Calu3 (cell line): ENCODE data around the gene EFCAB11. TPM values are rescaled to one million over a fixed set of nuclear protein-coding genes. Genes with fewer than 3 reads are reported as not detected.

ENCODE experiments used
- BruUV-seq: library from RNA; stranded (reverse); fragments of 400-500 nt; replicated peaks from 2 replicates; lab custom pipeline; 2021; lab: Mats Ljungman, UMichigan
- CTCF ChIA-PET: fragments of 300-600 bp; sonication (Branson Sonifier 250); formaldehyde crosslinking; loops from one replicate; lab custom pipeline; 2022; ENCODE audit warnings: antibody characterized with exemption; lab: Charles Lee
- DNase-seq: peaks from one replicate; pipeline ENCODE4 v3.0.0; 2022
- H3K27ac Mint-ChIP-seq: one replicate; pipeline ENCODE4 v1.8.0; 2022; ENCODE audit warnings: mixed read lengths; ENCODE audit not compliant: unreplicated experiment
- H3K27me3 Mint-ChIP-seq: one replicate; pipeline ENCODE4 v1.8.0; 2022; ENCODE audit warnings: mixed read lengths; ENCODE audit not compliant: unreplicated experiment
- H3K36me3 Mint-ChIP-seq: one replicate; pipeline ENCODE4 v1.8.0; 2022; ENCODE audit warnings: mild to moderate bottlenecking, moderate library complexity, mixed read lengths; ENCODE audit not compliant: insufficient read depth, unreplicated experiment
- H3K4me1 Mint-ChIP-seq: one replicate; pipeline ENCODE4 v1.8.0; 2022; ENCODE audit warnings: mild to moderate bottlenecking, low read depth, mixed read lengths; ENCODE audit not compliant: unreplicated experiment
- H3K4me3 Mint-ChIP-seq: one replicate; pipeline ENCODE4 v1.8.0; 2022; ENCODE audit warnings: mild to moderate bottlenecking, low read depth, moderate library complexity, mixed read lengths; ENCODE audit not compliant: unreplicated experiment
- H3K9me3 Mint-ChIP-seq: one replicate; pipeline ENCODE4 v1.8.0; 2022; ENCODE audit warnings: low read depth, mixed read lengths; ENCODE audit not compliant: unreplicated experiment
- intact Hi-C: fragments of 100-400 bp; cut with micrococcal nuclease; formaldehyde crosslinking; loops from one replicate; pipeline ENCODE4 v1.10.0; 2022; ENCODE audit not compliant: unreplicated experiment
- total RNA-seq: library from RNA; stranded (reverse); gene quantifications from 2 replicates; pipeline ENCODE4 v1.2.3, GENCODE V29; 2022
- TF ChIP-seq, protein P1 (sequence below): fragments of 200-600 bp; IDR thresholded peaks from one replicate; pipeline ENCODE4 v1.8.0; 2022; ENCODE audit warnings: antibody characterized with exemption; ENCODE audit not compliant: unreplicated experiment

Gene EFCAB11
- total RNA-seq, 1 experiment from 2014 or later, result 29.4 TPM

DNA sequence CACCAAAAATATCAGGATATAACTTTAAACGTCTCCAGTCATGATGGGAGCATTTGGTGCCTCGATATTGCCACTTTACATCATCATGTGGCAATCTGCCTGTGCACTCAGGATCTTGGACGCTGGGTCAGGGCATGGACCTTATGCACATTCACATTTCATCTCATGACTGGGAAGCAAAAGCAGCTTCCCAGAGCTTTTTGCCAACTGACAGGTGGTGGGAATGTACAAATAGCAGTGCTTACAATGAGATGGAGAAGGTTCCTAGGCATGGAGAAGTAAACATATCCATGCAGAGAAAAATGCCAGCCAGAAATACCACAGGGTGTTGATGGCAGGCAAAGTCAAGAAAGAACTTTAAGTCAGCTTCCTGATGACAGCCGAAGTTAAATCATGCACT is 30.3 kb downstream of the EFCAB11 start:
- Mint-ChIP-seq H3K4me3 (no peak overlapping the region), H3K36me3 (no peaks in the 10 kb centered on the region), H3K27me3 (no peaks in the 10 kb centered on the region), H3K4me1 (peaks cover 7% of the 10 kb centered on the region), H3K27ac (no peak overlapping the region), H3K9me3 (no peaks in the 10 kb centered on the region)
- intact Hi-C loops, result no loop called here
- TF ChIP-seq, protein P1, sequence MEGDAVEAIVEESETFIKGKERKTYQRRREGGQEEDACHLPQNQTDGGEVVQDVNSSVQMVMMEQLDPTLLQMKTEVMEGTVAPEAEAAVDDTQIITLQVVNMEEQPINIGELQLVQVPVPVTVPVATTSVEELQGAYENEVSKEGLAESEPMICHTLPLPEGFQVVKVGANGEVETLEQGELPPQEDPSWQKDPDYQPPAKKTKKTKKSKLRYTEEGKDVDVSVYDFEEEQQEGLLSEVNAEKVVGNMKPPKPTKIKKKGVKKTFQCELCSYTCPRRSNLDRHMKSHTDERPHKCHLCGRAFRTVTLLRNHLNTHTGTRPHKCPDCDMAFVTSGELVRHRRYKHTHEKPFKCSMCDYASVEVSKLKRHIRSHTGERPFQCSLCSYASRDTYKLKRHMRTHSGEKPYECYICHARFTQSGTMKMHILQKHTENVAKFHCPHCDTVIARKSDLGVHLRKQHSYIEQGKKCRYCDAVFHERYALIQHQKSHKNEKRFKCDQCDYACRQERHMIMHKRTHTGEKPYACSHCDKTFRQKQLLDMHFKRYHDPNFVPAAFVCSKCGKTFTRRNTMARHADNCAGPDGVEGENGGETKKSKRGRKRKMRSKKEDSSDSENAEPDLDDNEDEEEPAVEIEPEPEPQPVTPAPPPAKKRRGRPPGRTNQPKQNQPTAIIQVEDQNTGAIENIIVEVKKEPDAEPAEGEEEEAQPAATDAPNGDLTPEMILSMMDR, result no peak
- DNase-seq, result no peak
- CTCF ChIA-PET, result no interaction called here
- BruUV-seq, result no TSS peak

DNA sequence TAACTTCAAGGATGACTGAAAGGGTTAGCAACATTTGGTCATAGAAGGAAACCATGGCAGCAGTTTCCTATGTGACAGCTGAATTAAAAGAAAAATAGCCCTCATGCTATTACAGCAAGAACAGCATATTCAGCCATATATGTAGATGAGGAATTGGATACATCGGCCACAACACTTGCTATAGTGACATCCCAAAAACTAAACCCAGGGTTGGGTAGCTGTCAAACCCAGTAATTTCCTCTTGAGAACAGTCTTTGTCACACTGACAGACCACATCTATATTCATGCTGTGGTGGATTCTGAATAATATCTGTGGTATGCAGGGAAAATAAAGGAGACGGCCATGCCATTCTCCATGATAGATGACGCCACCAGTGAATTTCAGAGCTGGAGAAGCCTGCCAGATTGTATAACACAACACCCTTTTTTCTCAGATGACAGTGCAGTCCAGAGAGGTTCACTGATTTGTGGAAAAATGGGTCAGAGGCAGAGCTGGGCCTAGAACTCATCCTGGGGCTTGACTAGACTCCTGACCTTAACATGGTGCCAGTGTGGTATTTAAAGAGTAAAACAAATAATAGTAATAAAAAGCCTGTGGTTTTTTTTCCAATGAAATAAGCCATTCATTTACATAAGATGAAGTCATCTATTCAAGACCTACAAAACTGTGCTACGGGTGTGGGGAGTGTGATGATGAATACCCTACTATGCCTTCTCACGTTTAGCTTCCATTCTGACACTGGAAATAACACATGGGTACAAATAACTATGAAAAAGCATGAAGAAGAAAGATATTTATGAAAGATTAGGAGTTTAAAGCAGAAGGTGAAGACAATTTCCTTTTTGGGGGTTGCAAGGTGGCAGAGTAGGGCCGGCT is 32.3 kb downstream of the EFCAB11 start:
- no peak overlapping the region for H3K4me3 Mint-ChIP-seq
- BruUV-seq, result no TSS peak
- peaks cover 7% of the 10 kb centered on the region for H3K4me1 Mint-ChIP-seq
- H3K36me3 Mint-ChIP-seq, result no peaks in the 10 kb centered on the region
- TF ChIP-seq, protein P1, result no peak
- no peaks in the 10 kb centered on the region for H3K9me3 Mint-ChIP-seq
- intact Hi-C loops, result no loop called here
- DNase-seq, result no peak
- H3K27me3 Mint-ChIP-seq, result no peaks in the 10 kb centered on the region
- no peak overlapping the region for H3K27ac Mint-ChIP-seq
- CTCF ChIA-PET, result interaction anchor here (1.4 kb wide), 1 partner anchor 14 kb away, joined by 4 read pairs; no protein-coding TSS in a partner anchor

DNA sequence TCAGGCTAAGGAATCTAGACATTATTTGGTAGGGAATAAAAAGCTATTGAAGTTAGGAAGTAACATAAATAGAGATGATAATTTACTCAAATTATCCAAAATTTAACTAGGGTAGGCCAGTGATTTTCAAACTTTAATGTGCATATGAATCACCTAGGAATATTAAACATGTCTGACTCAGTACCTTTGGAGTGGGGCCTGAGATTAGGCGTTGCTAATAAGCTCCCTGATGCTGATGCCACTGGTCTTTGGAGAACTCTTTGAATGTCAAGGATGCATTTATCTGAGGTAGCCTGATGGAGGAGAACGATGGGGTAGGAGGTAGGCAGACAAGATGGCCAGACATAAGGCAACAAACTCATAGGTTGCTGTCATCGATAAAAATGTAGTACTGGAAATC is 33.2 kb downstream of the EFCAB11 start:
- no peaks in the 10 kb centered on the region for H3K36me3 Mint-ChIP-seq
- no peak for DNase-seq
- CTCF ChIA-PET, result no interaction called here
- H3K9me3 Mint-ChIP-seq, result no peaks in the 10 kb centered on the region
- no peak overlapping the region for H3K4me3 Mint-ChIP-seq
- intact Hi-C loops, result no loop called here
- no peak overlapping the region for H3K27ac Mint-ChIP-seq
- TF ChIP-seq, protein P1, result no peak
- no TSS peak for BruUV-seq
- H3K27me3 Mint-ChIP-seq, result no peaks in the 10 kb centered on the region
- H3K4me1 Mint-ChIP-seq, result peaks cover 3% of the 10 kb centered on the region

DNA sequence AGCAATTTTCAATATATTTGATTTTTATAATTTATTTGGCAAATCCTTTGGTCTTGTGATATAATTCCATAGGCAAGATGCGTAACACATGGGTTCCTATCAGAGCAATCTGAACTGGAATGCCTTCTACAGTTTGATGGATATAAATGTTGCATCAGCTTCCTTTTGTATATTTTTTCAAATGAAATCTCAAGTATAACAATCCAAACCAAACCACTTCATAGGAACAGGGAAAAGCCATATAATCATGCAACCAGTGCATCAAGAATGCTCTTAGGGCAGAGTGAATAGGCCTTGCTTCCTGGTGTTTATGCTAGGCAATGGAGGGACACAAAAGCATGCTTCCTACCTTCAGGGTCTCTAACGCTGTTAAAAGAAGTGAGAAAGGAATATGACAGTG is 34.5 kb downstream of the EFCAB11 start:
- no TSS peak for BruUV-seq
- H3K27ac Mint-ChIP-seq, result no peak overlapping the region
- H3K36me3 Mint-ChIP-seq, result no peaks in the 10 kb centered on the region
- intact Hi-C loops, result no loop called here
- H3K27me3 Mint-ChIP-seq, result no peaks in the 10 kb centered on the region
- CTCF ChIA-PET, result interaction anchor here (0.5 kb wide), 1 partner anchor 17 kb away, joined by 3 read pairs; no protein-coding TSS in a partner anchor
- H3K4me1 Mint-ChIP-seq, result no peaks in the 10 kb centered on the region
- H3K9me3 Mint-ChIP-seq, result no peaks in the 10 kb centered on the region
- no peak overlapping the region for H3K4me3 Mint-ChIP-seq
- TF ChIP-seq, protein P1, result no peak
- DNase-seq, result no peak
